Psoas muscle (tissue), 8 donors: ENCODE measurements around the gene IQCN. TPM values are rescaled to one million over a fixed set of nuclear protein-coding genes. Genes with fewer than 3 reads are reported as not detected.

Experiments used
- ATAC-seq, 4 donors: fragments of 200-7000 bp; cut with Tn5 transposase; one replicate each; pipeline ENCODE4 v1.9.1; 2020; ENCODE audit warnings: moderate library complexity in 3 of 4, mild to moderate bottlenecking in 2 of 4
- DNase-seq, 2 donors: peaks; one replicate each; pipeline ENCODE4 v3.0.0-alpha.2; 2020
- H3K27ac ChIP-seq: fragments of 200-600 bp; one replicate; pipeline ENCODE4 v1.8.0; 2022
- H3K27me3 ChIP-seq, 3 donors: fragments of 200-600 bp in 1 of 3; one replicate each; pipeline versions ENCODE4 v1.6.1 to v1.8.0; 2013 to 2022; ENCODE audit warnings: low read length in 2 of 3, mild to moderate bottlenecking in 2 of 3, moderate library complexity in 1 of 3; ENCODE audit not compliant: insufficient read depth in 3 of 3
- H3K36me3 ChIP-seq, 2 donors: fragments of 200-600 bp in 1 of 2; one replicate each; pipeline versions ENCODE4 v1.6.1 to v1.8.0; 2013 to 2022; ENCODE audit warnings: low read depth in 1 of 2, mild to moderate bottlenecking in 1 of 2, moderate library complexity in 1 of 2; ENCODE audit not compliant: insufficient read depth in 1 of 2
- H3K4me1 ChIP-seq: fragments of 200-600 bp; one replicate; pipeline ENCODE4 v1.8.0; 2022
- H3K4me3 ChIP-seq: fragments of 200-600 bp; one replicate; pipeline ENCODE4 v1.8.0; 2022; ENCODE audit warnings: mild to moderate bottlenecking
- H3K9me3 ChIP-seq: fragments of 200-600 bp; one replicate; pipeline ENCODE4 v1.8.0; 2022
- WGBS, 3 donors: extraction: QIAGEN DNeasy Blood & Tissue Kit; methylation state at CpG; one replicate each; pipeline versions ENCODE4 v1.1.6 to v1.1.7; 2013; 5-methylcytosine and 5-hydroxymethylcytosine counted together
- intact Hi-C, 2 donors: fragments of 100-400 bp; cut with DNase I; formaldehyde crosslinking; loops; one replicate each; pipeline versions ENCODE4 v1.11.0 to v1.14.2; 2022
- polyA plus RNA-seq, 3 donors: library from polyadenylated mRNA; stranded (reverse); fragments of 200-250 nt; gene quantifications; one replicate each; pipeline ENCODE4 v1.2.3, GENCODE V29; 2013
- total RNA-seq, 4 donors: library from RNA; stranded (reverse); fragmentation: NEBNext Ultra II Directional in 2 of 4; extraction: Animal tissue kit (Norgen Biotek cat#: 25700) in 2 of 4; gene quantifications; one replicate each; pipeline versions ENCODE4 v1.2.1 to v1.2.4, GENCODE V29; 2021 to 2023
- TF ChIP-seq, protein P1 (sequence below): fragments of 200-600 bp; IDR thresholded peaks from one replicate; pipeline ENCODE4 v1.8.0; 2022; ENCODE audit warnings: antibody characterized with exemption
- donor health status: healthy with polysubstance abuse.
- donor health status: DM: no; HTN: no; CAD: no; lungs with moderate emphysema.
- donor health status: Bipolar disorder and iron deficiency.
- donor health status: healthy.
- donor health status: DM: yes; HTN: yes; CAD: no.
- donor health status: DM: no; HTN: no; CAD: no.
- donor health status: DM: no; HTN: no; CAD: no.
- donor health status: DM: yes; HTN: yes; CAD: no.

IQCN gene
- total and polyA plus RNA-seq, 7 donors = 0.12 to 1.5 (median 0.39) TPM

DNA sequence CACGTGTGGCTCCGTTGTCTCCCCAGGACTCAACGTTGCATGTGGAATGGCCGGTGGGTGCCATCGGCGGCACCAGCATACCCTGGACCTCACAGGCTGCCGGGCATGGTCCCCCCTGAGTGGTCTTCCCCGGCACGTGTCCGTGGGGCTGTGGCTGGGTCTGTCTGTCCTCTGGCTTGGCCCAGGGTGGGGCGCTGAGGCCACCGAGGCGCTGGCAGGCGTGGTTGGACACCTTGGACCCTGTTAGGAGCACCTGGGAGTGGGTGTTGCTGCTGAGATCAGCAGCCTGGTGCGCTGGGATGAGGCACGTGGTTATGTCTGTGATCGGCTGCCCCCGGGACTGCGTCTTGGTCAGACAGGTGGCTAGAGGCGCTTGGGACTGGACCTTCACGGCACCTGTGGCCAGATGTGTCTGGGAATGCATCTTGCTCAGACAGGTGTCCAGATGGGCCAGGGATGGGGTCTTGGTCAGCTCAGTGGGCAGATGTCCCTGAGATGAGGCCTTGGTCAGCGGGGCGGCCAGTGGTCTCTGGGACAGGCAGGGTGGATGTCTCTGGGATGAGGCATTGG is 9.2 kb downstream of the IQCN start:
- intact Hi-C loops = no loop called here
- TF ChIP-seq, protein P1, sequence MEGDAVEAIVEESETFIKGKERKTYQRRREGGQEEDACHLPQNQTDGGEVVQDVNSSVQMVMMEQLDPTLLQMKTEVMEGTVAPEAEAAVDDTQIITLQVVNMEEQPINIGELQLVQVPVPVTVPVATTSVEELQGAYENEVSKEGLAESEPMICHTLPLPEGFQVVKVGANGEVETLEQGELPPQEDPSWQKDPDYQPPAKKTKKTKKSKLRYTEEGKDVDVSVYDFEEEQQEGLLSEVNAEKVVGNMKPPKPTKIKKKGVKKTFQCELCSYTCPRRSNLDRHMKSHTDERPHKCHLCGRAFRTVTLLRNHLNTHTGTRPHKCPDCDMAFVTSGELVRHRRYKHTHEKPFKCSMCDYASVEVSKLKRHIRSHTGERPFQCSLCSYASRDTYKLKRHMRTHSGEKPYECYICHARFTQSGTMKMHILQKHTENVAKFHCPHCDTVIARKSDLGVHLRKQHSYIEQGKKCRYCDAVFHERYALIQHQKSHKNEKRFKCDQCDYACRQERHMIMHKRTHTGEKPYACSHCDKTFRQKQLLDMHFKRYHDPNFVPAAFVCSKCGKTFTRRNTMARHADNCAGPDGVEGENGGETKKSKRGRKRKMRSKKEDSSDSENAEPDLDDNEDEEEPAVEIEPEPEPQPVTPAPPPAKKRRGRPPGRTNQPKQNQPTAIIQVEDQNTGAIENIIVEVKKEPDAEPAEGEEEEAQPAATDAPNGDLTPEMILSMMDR = no peak
- peak in 1 of 4 donors; percentile 5 for ATAC-seq
- Histone ChIP-seq H3K27me3 (no peaks in the 10 kb centered on the region), H3K9me3 (no peaks in the 10 kb centered on the region), H3K36me3 (peaks cover 0 to 13% of the 10 kb centered on the region in 2 donors), H3K4me3 (no peak overlapping the region), H3K4me1 (no peaks in the 10 kb centered on the region), H3K27ac (no peak overlapping the region)
- 87 to 91% (median 91%) methylated on average over 23 of the region's 23 CpGs for WGBS, 3 donors
- DNase-seq = no peak

DNA sequence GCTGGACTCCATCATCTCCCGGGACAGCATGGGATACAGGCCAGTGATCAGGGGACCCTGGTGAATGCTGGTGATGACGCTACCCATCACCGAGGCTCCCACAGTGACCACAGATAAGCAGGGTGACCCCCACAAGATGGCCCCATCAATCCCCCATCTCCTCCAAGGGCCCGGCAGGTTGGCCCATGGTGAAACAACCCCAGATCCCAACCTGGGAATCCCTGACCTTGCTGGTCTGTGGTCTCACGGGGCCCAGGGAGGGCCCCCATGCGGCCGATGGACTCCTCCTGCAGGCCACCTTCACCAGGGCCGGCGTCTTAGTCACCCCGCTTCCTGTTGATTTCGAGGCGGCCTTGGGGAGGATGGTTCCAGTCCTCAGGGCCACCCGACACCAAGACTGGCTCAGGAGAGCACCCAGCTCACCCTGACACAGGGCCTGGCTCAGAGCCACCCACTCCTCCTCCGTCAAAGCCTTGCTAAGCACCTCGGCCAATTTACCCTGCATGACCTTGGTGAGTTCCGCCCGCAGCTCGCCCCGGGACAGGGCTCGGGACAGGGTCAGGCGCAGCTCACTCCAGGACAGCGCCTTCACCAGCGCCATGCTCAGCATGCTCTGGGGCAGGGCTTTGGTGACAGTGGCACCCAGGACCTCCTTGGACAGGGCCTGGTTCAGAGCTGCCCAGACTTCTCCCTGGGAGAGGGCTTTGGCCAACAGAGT is 10.0 kb downstream of the IQCN start:
- intact Hi-C loops = no loop called here
- Histone ChIP-seq H3K4me3 (no peak overlapping the region), H3K36me3 (peaks cover 0 to 13% of the 10 kb centered on the region in 2 donors), H3K27ac (no peak overlapping the region), H3K9me3 (no peaks in the 10 kb centered on the region), H3K4me1 (no peaks in the 10 kb centered on the region), H3K27me3 (no peaks in the 10 kb centered on the region)
- DNase-seq = peak; percentile 43 to 80
- 58 to 82% (median 66%) methylated on average over 23 of the region's 23 CpGs for WGBS, 3 donors
- TF ChIP-seq, protein P1 = no peak
- peak; percentile 38 to 80 (median 60) for ATAC-seq

DNA sequence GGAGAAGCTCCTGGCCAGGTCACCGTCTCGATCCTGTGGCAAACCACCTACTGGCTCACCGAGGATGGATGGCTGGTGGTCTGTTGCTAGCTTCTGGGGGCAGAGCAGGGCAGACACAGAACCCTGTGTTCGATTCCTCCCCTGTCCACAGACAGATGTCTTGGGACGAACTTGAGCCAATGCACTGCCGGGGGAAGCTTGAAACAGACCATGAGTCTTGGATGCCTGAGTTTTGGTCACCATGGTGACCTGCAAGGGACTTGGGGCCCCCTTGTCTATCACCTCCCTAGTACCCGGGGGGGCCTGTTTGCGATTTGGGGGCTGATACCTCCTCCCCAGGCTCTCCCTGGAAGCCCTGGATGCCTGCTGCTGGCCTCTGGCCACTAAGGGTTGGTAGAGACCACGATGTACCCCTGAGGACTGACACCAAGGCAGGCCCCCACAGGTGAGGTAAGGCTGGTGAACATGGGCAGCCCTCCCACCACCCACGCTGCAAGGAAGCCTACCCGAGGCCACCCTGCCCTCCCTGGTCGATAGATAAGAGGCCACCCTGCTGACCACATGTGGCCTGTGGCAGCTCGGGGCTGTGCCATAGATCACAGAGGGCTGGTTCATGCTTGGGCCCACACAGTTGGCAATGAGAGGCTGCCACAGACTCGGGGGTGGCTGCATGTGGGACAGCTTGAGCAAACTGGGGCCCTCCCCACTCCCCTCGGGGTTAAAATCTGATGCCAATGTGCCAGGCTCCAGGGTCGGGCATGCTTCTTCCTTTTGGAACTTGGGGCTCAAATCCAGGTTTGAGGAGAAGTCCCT is 10.7 kb downstream of the IQCN start:
- intact Hi-C loops = no loop called here
- no peak for DNase-seq
- Histone ChIP-seq H3K9me3 (no peaks in the 10 kb centered on the region), H3K4me1 (no peaks in the 10 kb centered on the region), H3K27ac (no peak overlapping the region), H3K27me3 (no peaks in the 10 kb centered on the region), H3K36me3 (peaks cover 0 to 13% of the 10 kb centered on the region in 2 donors), H3K4me3 (no peak overlapping the region)
- TF ChIP-seq, protein P1 = no peak
- no peak for ATAC-seq
- WGBS, 3 donors = 81 to 89% (median 82%) methylated on average over 16 of the region's 16 CpGs

DNA sequence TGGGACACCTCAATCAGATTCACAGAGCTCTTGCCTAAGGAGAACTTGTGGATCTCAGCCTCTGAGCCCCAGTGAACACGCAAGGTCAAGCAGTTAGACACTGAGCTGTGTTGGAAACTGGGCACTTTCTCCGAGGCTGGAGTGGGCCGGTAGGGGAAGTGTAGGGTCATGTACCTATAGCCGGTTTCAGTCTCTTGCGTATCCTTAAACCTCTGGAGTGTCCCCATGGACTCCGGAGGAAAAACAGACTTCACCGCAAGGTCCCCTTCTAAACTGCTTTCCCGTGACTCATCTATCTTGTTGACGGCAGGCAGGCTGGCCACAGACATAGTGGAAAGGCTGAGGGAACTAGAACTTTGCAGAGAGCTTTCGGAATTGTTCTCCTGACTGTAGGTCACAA is 11.3 kb downstream of the IQCN start:
- intact Hi-C loops = no loop called here
- DNase-seq (no peak), ATAC-seq (no peak)
- TF ChIP-seq, protein P1 = no peak
- no peak overlapping the region for H3K27ac ChIP-seq
- H3K4me3 ChIP-seq = no peak overlapping the region
- no peaks in the 10 kb centered on the region for H3K4me1 ChIP-seq
- no peaks in the 10 kb centered on the region for H3K9me3 ChIP-seq
- peaks cover 0 to 13% of the 10 kb centered on the region in 2 donors for H3K36me3 ChIP-seq
- 93% methylated on average over 10 of the region's 10 CpGs for WGBS, 3 donors
- H3K27me3 ChIP-seq = no peaks in the 10 kb centered on the region
